Measurements from ENCODE around the gene ZNF337. TPM values are rescaled to one million over a fixed set of nuclear protein-coding genes. Genes with fewer than 3 reads are reported as not detected.

Gene ZNF337
- total RNA-seq, 1 experiment from 2014 or later, result 10.3 TPM

- Mint-ChIP-seq H3K4me3 (no peak overlapping the region), H3K36me3 (ENCODE audit: insufficient read depth in 1 of 3, low read depth in 3 of 3) (peaks cover 40 to 46% (median 42%) of the 10 kb centered on the region in 3 experiments), H3K27ac (no peak overlapping the region), H3K9me3 (peaks cover 27 to 34% of the 10 kb centered on the region in 2 experiments), H3K4me1 (peaks cover 6 to 10% of the 10 kb centered on the region in 2 experiments), H3K27me3 (ENCODE audit: low read depth) (no peaks in the 10 kb centered on the region)
- no peak overlapping the region for H2BK120ac ChIP-seq (ENCODE audit: low read depth, low read length, poor library complexity, severe bottlenecking)
- no peak overlapping the region for H3K18ac ChIP-seq (ENCODE audit: insufficient read length, low read depth, low read length)
- H3K27me3 ChIP-seq (ENCODE audit: insufficient read depth, low read length), result no peaks in the 10 kb centered on the region
- H2AFZ ChIP-seq (ENCODE audit: low read length), result no peak overlapping the region
- no peak for TF ChIP-seq CTCF (conservative IDR thresholded peaks at IDR 0.05)
- no peak overlapping the region for H2AK5ac ChIP-seq (ENCODE audit: insufficient read length, low read length)
- no peak overlapping the region for H3T11ph ChIP-seq (ENCODE audit: low read length)
- H4K20me1 ChIP-seq (ENCODE audit: control insufficient read depth, insufficient read depth, insufficient read length), result no peaks in the 10 kb centered on the region
- H2BK5ac ChIP-seq (ENCODE audit: insufficient read length, low read length), result no peak overlapping the region
- H2BK20ac ChIP-seq (ENCODE audit: low read depth, low read length, poor library complexity, severe bottlenecking), result no peak overlapping the region
- no peak overlapping the region for H3K23ac ChIP-seq (ENCODE audit: insufficient read length, low read depth, low read length)
- no peak for DNase-seq
- no CpG with 5 or more reads among the region's 2 CpGs for WGBS (ENCODE audit: extremely low coverage, insufficient read length, low lambda C conversion rate)
- no peak overlapping the region for H3K4ac ChIP-seq (ENCODE audit: low read depth, low read length)
- no peak overlapping the region for H4K5ac ChIP-seq (ENCODE audit: insufficient read length, low read depth, low read length)
- H2BK12ac ChIP-seq (ENCODE audit: insufficient read length, low read depth, low read length), result no peak overlapping the region
- H3K23me2 ChIP-seq (ENCODE audit: insufficient read length, low read depth, low read length, poor library complexity, severe bottlenecking), result no peaks in the 10 kb centered on the region
- no peak overlapping the region for H4K91ac ChIP-seq (ENCODE audit: insufficient read length, low read depth, low read length)
- no peaks in the 10 kb centered on the region for H3K79me1 ChIP-seq (ENCODE audit: insufficient read depth, low read depth, low read length, poor library complexity, severe bottlenecking)
- no peak overlapping the region for H3K56ac ChIP-seq (ENCODE audit: insufficient read length, low read depth, low read length)
- no peaks in the 10 kb centered on the region; the same call in 1 of the 2 replicates for H3K4me1 ChIP-seq (ENCODE audit: insufficient read depth, low read length)
- H3K9me3 ChIP-seq (ENCODE audit: control insufficient read depth, low read depth, low read length), result no peaks in the 10 kb centered on the region
- H2BK15ac ChIP-seq (ENCODE audit: low read depth, low read length), result no peak overlapping the region
- H3K79me2 ChIP-seq (ENCODE audit: insufficient read depth, low read length), result no peaks in the 10 kb centered on the region
- H3K14ac ChIP-seq (ENCODE audit: insufficient read depth, low read length), result no peak overlapping the region
- H3K27ac ChIP-seq (ENCODE audit: insufficient read length, low read depth, low read length), result no peak overlapping the region
- no peak overlapping the region for H3K4me2 ChIP-seq (ENCODE audit: insufficient read depth, insufficient read length, low read length)
- H3K9ac ChIP-seq (ENCODE audit: extremely low read depth, insufficient read length, low read length), result no peak overlapping the region
- H4K8ac ChIP-seq (replicated peaks; ENCODE audit: insufficient read length, low read depth, low read length), result no peak overlapping the region
These were observed 59.4 kb downstream of the ZNF337 start for GRCh38 chr20:25637247-25637646.
